Cardiac fibroblast (primary cell): ENCODE measurements around the gene AATK.

Source experiments
- DNase-seq, 2 donors: peaks; one replicate each; pipeline versions ENCODE4 v3.0.0 to v3.0.0-alpha.2; 2010; ENCODE audit warnings: low read depth in 2 of 2
- H3K4me3 ChIP-seq, 2 donors: replicated peaks in 1 of 2; 1 replicate in 1 of 2; 2 replicates in 1 of 2; pipeline ENCODE4 v1.5.1; 2011; ENCODE audit warnings: low read depth in 2 of 2, low read length in 2 of 2, mild to moderate bottlenecking in 2 of 2, moderate library complexity in 1 of 2
- CTCF ChIP-seq: IDR thresholded peaks from one replicate; pipeline ENCODE4 v1.5.1; 2011; ENCODE audit warnings: low read depth, mild to moderate bottlenecking, low read length, inconsistent platforms

AATK gene

GRCh38 chr17:81202318-81202717 is 36.3 kb upstream of the AATK start:
- TF ChIP-seq CTCF, result no peak
- H3K4me3 ChIP-seq, result no peak overlapping the region
- DNase-seq, result no peak

DNA sequence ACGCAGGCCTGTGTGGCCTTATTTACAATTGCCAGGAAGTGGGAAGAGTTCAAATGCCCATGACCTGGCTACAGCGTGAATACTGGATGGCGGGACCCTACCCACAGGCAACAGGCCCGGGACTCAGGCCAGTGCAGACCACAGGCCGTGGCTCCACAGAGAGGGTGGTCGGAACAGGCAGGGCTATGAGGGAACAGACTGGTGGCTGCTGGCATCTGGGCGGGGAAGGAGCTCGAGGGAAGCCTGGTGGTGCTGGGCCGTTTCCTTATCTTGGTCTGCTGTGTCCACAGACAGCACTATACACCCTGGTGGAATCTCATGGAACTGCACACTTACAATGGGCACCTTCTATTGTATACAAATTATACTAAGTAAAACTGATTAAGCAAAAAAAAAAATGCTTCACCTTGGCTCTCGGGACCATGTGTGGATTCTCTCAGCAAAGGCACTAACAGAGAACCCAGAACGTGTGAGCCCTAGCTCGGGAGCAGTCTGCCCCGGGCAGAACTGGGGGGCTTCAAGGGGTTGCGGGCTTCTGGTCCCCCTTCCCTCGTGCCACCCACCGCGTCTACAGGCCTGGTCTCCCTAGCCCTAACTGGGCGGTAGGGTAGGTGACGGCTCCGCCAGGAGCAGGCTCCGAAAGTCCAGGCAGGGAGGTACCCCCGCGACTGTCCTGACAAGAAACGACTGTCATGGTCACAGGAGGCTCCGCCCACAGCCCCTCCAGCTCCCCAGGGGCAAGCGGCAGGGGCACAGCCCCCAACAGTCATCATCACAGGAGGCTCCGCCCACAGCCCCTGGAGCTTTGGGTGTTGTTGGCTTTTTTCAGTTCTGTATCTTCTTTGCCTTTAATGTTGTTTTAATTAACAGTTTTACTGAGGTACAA is 34.9 kb upstream of the AATK start:
- H3K4me3 ChIP-seq, result no peak overlapping the region
- peak; percentile 76 for TF ChIP-seq CTCF
- peak; percentile 80 to 82 for DNase-seq

- no peak for TF ChIP-seq CTCF
- no peak overlapping the region for H3K4me3 ChIP-seq
- no peak for DNase-seq
Observed at GRCh38 chr17:81200201-81200600, 34.2 kb upstream of the AATK start.

DNA sequence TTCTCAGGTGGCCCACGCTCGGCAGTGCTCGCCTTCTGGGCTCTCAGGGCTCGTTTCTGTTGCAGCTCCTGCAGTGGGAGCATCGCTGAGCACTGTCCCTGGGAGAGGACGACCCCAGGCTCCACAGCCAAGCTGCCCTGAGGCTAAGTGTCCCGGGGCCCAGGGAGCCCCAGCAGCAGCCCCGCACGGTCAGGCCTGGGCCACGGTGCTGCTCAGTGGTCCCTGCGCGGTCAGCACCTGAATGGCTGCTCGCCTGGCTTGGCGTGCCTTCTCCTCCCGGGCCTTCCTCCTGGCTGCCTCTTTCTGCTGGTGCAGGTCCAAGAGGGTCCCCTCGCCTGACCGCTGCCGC is 33.4 kb upstream of the AATK start:
- H3K4me3 ChIP-seq, result no peak overlapping the region
- DNase-seq, result no peak
- no peak for TF ChIP-seq CTCF

DNA sequence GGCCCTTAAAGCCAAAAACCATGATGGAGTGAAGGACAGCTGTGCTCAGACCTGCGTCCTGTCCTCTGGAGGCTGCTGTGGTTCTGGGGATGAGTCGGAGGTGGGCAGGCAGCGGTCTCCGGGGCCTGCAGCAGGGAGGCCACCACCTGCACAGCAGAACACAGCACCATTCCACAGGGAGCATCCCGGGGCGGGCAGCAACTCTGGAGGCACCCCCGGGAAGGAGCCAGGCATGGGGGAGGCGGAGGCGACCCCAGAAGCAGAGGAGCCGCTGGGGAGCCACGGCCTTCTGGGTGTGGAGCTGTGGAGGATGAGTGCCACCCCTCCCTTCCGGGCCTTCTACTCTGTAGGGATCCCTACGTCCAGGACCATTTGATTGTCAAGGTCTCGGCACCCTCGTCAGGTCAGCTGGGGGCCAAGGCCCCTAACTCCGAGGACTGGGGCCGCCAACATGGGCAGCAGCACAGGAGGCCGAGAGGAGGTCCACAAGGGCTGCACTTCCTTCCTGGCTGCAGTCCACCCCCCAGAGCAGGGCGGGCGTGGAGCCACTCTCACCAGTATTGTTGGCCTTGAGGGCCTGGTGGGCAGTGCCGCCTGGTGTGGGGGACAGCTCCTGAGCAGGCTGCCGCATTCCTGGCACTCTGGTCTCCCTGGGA is 32.9 kb upstream of the AATK start:
- TF ChIP-seq CTCF, result no peak
- DNase-seq, result no peak

GRCh38 chr17:81197831-81198490 is 31.9 kb upstream of the AATK start:
- TF ChIP-seq CTCF, result no peak
- no peak overlapping the region for H3K4me3 ChIP-seq

More for the DNA sequence above, 32.9 kb upstream of the AATK start:
- no peak overlapping the region for H3K4me3 ChIP-seq

More at GRCh38 chr17:81197831-81198490, 31.9 kb upstream of the AATK start:
- no peak for DNase-seq
